ENCODE results near the gene COX7A2.

The COX7A2 gene

GRCh38 chr6:75243333-75244062 lies at the start of gene COX7A2:
Gene COX7A2 (minus strand): TSS chr6:75243801. CDS start chr6:75243734, 67 bp downstream.
- Histone ChIP-seq H3K27ac (ENCODE audit: low read depth, low read length) (peak within 1 kb of the TSS; percentile 83), H3K27me3 (ENCODE audit: control insufficient read depth in 1 of 2, insufficient read depth in 2 of 2, low read length in 2 of 2) (no peaks in the 10 kb centered on the region), H3K9me3 (ENCODE audit: low read length) (no peaks in the 10 kb centered on the region), H3K9ac (ENCODE audit: low read length) (peak within 1 kb of the TSS; percentile 95), H3K36me3 (ENCODE audit: insufficient read depth, low read length) (peaks cover 18% of the 10 kb centered on the region), H3K4me3 (ENCODE audit: low read depth in 1 of 2, low read length in 2 of 2) (peak within 1 kb of the TSS; percentile 44 to 95), H3K4me1 (ENCODE audit: insufficient read depth, low read length) (peaks cover 9% of the 10 kb centered on the region)

- Histone ChIP-seq H3K9ac (ENCODE audit: low read length) (no peak overlapping the region), H3K27ac (ENCODE audit: low read depth, low read length) (no peak overlapping the region), H3K4me3 (ENCODE audit: low read depth in 1 of 2, low read length in 2 of 2) (no peak overlapping the region), H3K4me1 (ENCODE audit: insufficient read depth, low read length) (no peaks in the 10 kb centered on the region), H3K27me3 (ENCODE audit: control insufficient read depth in 1 of 2, insufficient read depth in 2 of 2, low read length in 2 of 2) (no peaks in the 10 kb centered on the region), H3K9me3 (ENCODE audit: low read length) (no peaks in the 10 kb centered on the region), H3K36me3 (ENCODE audit: insufficient read depth, low read length) (no peaks in the 10 kb centered on the region)
Observed at GRCh38 chr6:75292555-75292954, 49.0 kb upstream of the COX7A2 start.

- Histone ChIP-seq H3K4me3 (ENCODE audit: low read depth in 1 of 2, low read length in 2 of 2) (no peak overlapping the region), H3K4me1 (ENCODE audit: insufficient read depth, low read length) (no peaks in the 10 kb centered on the region), H3K9me3 (ENCODE audit: low read length) (no peaks in the 10 kb centered on the region), H3K27ac (ENCODE audit: low read depth, low read length) (no peak overlapping the region), H3K9ac (ENCODE audit: low read length) (no peak overlapping the region), H3K27me3 (ENCODE audit: control insufficient read depth in 1 of 2, insufficient read depth in 2 of 2, low read length in 2 of 2) (no peaks in the 10 kb centered on the region), H3K36me3 (ENCODE audit: insufficient read depth, low read length) (no peaks in the 10 kb centered on the region)
Observed at GRCh38 chr6:75291744-75292143, 48.1 kb upstream of the COX7A2 start.

- Histone ChIP-seq H3K36me3 (ENCODE audit: insufficient read depth, low read length) (no peaks in the 10 kb centered on the region), H3K4me3 (ENCODE audit: low read depth in 1 of 2, low read length in 2 of 2) (no peak overlapping the region), H3K9me3 (ENCODE audit: low read length) (no peaks in the 10 kb centered on the region), H3K27me3 (ENCODE audit: control insufficient read depth in 1 of 2, insufficient read depth in 2 of 2, low read length in 2 of 2) (no peaks in the 10 kb centered on the region), H3K9ac (ENCODE audit: low read length) (no peak overlapping the region), H3K27ac (ENCODE audit: low read depth, low read length) (no peak overlapping the region), H3K4me1 (ENCODE audit: insufficient read depth, low read length) (no peaks in the 10 kb centered on the region)
Observed at GRCh38 chr6:75291331-75291730, 47.7 kb upstream of the COX7A2 start.

- Histone ChIP-seq H3K27me3 (ENCODE audit: control insufficient read depth in 1 of 2, insufficient read depth in 2 of 2, low read length in 2 of 2) (no peaks in the 10 kb centered on the region), H3K9ac (ENCODE audit: low read length) (no peak overlapping the region), H3K4me1 (ENCODE audit: insufficient read depth, low read length) (peaks cover 6% of the 10 kb centered on the region), H3K27ac (ENCODE audit: low read depth, low read length) (no peak overlapping the region), H3K36me3 (ENCODE audit: insufficient read depth, low read length) (no peaks in the 10 kb centered on the region), H3K4me3 (ENCODE audit: low read depth in 1 of 2, low read length in 2 of 2) (no peak overlapping the region), H3K9me3 (ENCODE audit: low read length) (no peaks in the 10 kb centered on the region)
Observed at GRCh38 chr6:75290136-75290945, 46.7 kb upstream of the COX7A2 start.

- Histone ChIP-seq H3K36me3 (ENCODE audit: insufficient read depth, low read length) (no peaks in the 10 kb centered on the region), H3K4me3 (ENCODE audit: low read depth in 1 of 2, low read length in 2 of 2) (no peak overlapping the region), H3K27me3 (ENCODE audit: control insufficient read depth in 1 of 2, insufficient read depth in 2 of 2, low read length in 2 of 2) (no peaks in the 10 kb centered on the region), H3K9me3 (ENCODE audit: low read length) (no peaks in the 10 kb centered on the region), H3K4me1 (ENCODE audit: insufficient read depth, low read length) (peaks cover 6% of the 10 kb centered on the region), H3K27ac (ENCODE audit: low read depth, low read length) (no peak overlapping the region), H3K9ac (ENCODE audit: low read length) (no peak overlapping the region)
Observed at GRCh38 chr6:75288023-75288422, 44.4 kb upstream of the COX7A2 start.

- H3K36me3 ChIP-seq (ENCODE audit: insufficient read depth, low read length) = no peaks in the 10 kb centered on the region
- H3K4me1 ChIP-seq (ENCODE audit: insufficient read depth, low read length) = peaks cover 9% of the 10 kb centered on the region
- H3K9me3 ChIP-seq (ENCODE audit: low read length) = no peaks in the 10 kb centered on the region
- H3K27me3 ChIP-seq (ENCODE audit: control insufficient read depth in 1 of 2, insufficient read depth in 2 of 2, low read length in 2 of 2) = no peaks in the 10 kb centered on the region
- no peak overlapping the region for H3K27ac ChIP-seq (ENCODE audit: low read depth, low read length)
- H3K9ac ChIP-seq (ENCODE audit: low read length) = no peak overlapping the region
- H3K4me3 ChIP-seq (ENCODE audit: low read depth in 1 of 2, low read length in 2 of 2) = no peak overlapping the region
Observed at GRCh38 chr6:75287424-75287823, 43.8 kb upstream of the COX7A2 start.

GRCh38 chr6:75286955-75287354 lies 43.4 kb upstream of the COX7A2 start:
- Histone ChIP-seq H3K4me1 (ENCODE audit: insufficient read depth, low read length) (peaks cover 12% of the 10 kb centered on the region), H3K9ac (ENCODE audit: low read length) (no peak overlapping the region), H3K27ac (ENCODE audit: low read depth, low read length) (no peak overlapping the region), H3K4me3 (ENCODE audit: low read depth in 1 of 2, low read length in 2 of 2) (no peak overlapping the region), H3K27me3 (ENCODE audit: control insufficient read depth in 1 of 2, insufficient read depth in 2 of 2, low read length in 2 of 2) (no peaks in the 10 kb centered on the region), H3K36me3 (ENCODE audit: insufficient read depth, low read length) (no peaks in the 10 kb centered on the region), H3K9me3 (ENCODE audit: low read length) (no peaks in the 10 kb centered on the region)

GRCh38 chr6:75285283-75285639 lies 41.7 kb upstream of the COX7A2 start:
- no peaks in the 10 kb centered on the region for H3K27me3 ChIP-seq (ENCODE audit: control insufficient read depth in 1 of 2, insufficient read depth in 2 of 2, low read length in 2 of 2)
- H3K27ac ChIP-seq (ENCODE audit: low read depth, low read length) = peak overlapping the region; percentile 29
- peak overlapping the region; percentile 73 to 99 for H3K4me3 ChIP-seq (ENCODE audit: low read depth in 1 of 2, low read length in 2 of 2)
- H3K4me1 ChIP-seq (ENCODE audit: insufficient read depth, low read length) = peaks cover 27% of the 10 kb centered on the region
- H3K36me3 ChIP-seq (ENCODE audit: insufficient read depth, low read length) = no peaks in the 10 kb centered on the region
- no peaks in the 10 kb centered on the region for H3K9me3 ChIP-seq (ENCODE audit: low read length)
- peak overlapping the region; percentile 42 for H3K9ac ChIP-seq (ENCODE audit: low read length)

- peak within 1 kb of the TSS; percentile 73 to 99 for H3K4me3 ChIP-seq (ENCODE audit: low read depth in 1 of 2, low read length in 2 of 2)
- H3K9ac ChIP-seq (ENCODE audit: low read length) = peak within 1 kb of the TSS; percentile 98
- no peaks in the 10 kb centered on the region for H3K27me3 ChIP-seq (ENCODE audit: control insufficient read depth in 1 of 2, insufficient read depth in 2 of 2, low read length in 2 of 2)
- peaks cover 28% of the 10 kb centered on the region for H3K4me1 ChIP-seq (ENCODE audit: insufficient read depth, low read length)
- H3K9me3 ChIP-seq (ENCODE audit: low read length) = no peaks in the 10 kb centered on the region
- no peaks in the 10 kb centered on the region for H3K36me3 ChIP-seq (ENCODE audit: insufficient read depth, low read length)
- H3K27ac ChIP-seq (ENCODE audit: low read depth, low read length) = peak within 1 kb of the TSS; percentile 96
Observed at GRCh38 chr6:75284632-75285282, 41.2 kb upstream of the COX7A2 start, which contains the start of gene TMEM30A. Gene TMEM30A (minus strand): TSS chr6:75284792. CDS start chr6:75284638, 154 bp downstream.

GRCh38 chr6:75283907-75284631 lies 40.5 kb upstream of the COX7A2 start:
- Histone ChIP-seq H3K9ac (ENCODE audit: low read length) (peak overlapping the region; percentile 98), H3K27ac (ENCODE audit: low read depth, low read length) (peak overlapping the region; percentile 96), H3K27me3 (ENCODE audit: control insufficient read depth in 1 of 2, insufficient read depth in 2 of 2, low read length in 2 of 2) (no peaks in the 10 kb centered on the region), H3K36me3 (ENCODE audit: insufficient read depth, low read length) (no peaks in the 10 kb centered on the region), H3K4me1 (ENCODE audit: insufficient read depth, low read length) (peaks cover 33% of the 10 kb centered on the region), H3K9me3 (ENCODE audit: low read length) (no peaks in the 10 kb centered on the region), H3K4me3 (ENCODE audit: low read depth in 1 of 2, low read length in 2 of 2) (peak overlapping the region; percentile 73 to 99)

Measured in muscle layer of colon (tissue), 2 donors.